Limb (tissue), 2 donors: ENCODE data around the gene TOLLIP.
A peak's percentile ranks its signal among the peaks of the same experiment; 100 is the strongest.

Experiments used
- DNase-seq, 2 donors: peaks; one replicate each; pipeline ENCODE4 v3.0.0-alpha.2; 2016; ENCODE audit errors: extremely low spot score in 2 of 2

Gene TOLLIP

DNA sequence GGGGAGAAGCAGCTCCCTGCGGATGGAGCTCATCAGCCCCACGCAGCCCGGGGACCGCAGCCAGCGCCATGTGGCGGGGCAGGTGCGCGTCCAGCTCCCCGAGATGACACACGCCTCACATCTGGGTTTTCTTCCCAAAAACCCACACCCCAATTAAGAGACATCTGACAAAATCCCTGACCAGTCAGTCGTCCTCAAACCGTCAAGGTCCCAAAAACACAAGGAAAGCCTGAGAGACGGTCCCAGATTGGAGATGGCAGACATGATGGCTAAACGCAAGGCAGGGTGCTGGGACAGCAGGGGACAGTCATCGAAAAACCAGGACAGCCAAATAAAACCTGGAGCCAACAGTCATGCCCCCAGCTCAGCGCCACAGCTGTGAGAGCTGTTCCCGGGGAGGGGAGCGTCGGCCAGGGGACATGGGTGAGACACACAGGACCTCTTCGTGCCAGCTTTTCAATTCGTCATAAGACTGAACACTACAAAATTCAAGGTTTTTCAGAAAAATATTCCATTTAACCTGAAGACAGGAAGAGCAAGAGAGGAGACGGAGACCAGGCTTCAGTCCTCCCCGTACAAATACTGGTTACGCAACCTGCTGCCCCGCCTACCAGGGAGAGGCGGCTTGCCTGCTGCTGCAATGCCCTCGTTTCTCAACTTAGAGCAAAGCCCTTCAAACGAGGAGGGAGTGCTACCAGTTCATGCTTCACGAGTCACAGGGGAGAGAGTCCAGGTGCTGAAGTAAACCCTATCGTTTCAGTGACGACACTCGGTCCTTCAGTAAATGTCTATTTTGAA lies 10.5 kb downstream of the TOLLIP start:
- DNase-seq: peak in 1 of 2 donors; percentile 30

DNA sequence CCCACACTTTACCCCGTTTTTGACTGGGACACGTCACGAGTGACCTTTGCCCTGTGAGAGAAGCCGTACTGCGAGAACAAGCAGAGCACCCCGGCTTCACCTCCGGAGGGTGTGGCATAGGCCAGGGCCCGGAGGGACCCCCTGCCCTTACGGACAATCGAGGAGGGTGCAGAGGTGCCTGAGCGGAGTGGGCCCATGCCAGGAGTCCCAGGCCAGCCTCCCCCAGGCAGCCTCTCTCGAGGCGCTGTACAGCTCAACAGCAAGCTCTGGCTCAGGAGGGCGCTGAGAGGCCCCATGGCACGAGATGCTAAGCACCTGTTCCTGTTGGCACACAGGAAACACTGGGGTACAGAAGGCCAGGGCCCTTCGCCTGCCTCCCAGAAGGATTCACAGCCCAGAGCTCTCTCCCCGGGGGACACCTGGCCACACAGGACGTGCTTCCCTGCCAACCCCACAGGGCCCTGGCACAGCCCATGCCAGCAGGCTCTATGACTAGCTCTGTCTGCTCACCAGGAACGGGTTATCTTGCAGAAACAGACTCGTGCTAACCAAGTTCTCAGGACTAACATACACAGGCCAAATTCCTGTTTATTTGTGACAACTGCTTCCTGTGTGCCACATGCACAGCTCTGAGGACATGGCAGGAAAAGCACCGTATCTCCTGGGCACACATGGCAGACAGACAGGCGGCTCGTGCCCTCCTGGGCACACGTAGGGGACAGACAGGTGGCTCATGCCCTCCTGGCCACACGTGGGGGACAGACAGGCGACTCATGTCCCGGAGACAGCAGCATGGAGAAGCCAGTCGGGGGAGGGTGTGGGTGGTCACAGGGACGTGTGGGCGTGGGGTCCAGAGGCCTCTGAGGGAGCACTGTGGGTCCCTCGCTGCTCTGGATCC lies 11.6 kb downstream of the TOLLIP start:
- DNase-seq: peak in 1 of 2 donors; percentile 21

- no peak for DNase-seq
These were observed 12.3 kb downstream of the TOLLIP start for GRCh38 chr11:1297011-1297575.

DNA sequence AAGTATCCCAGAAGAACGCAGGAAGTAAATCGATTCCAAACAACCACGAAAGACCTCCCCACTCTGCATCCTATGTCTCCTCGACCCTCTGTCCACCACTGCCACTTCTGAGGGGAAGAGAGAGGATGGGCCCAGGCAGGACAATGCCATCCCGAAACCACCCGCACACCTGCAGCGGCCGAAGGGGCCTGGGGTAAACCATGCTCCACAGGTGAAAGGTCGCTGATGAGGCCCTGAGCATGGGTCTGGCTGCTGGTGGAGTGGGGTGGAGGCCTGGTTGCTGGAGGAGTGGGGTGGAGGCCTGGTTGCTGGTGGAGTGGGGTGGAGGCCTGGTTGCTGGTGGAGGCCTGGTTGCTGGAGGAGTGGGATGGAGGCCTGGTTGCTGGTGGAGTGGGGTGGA lies 13.1 kb downstream of the TOLLIP start:
- DNase-seq: no peak

DNA sequence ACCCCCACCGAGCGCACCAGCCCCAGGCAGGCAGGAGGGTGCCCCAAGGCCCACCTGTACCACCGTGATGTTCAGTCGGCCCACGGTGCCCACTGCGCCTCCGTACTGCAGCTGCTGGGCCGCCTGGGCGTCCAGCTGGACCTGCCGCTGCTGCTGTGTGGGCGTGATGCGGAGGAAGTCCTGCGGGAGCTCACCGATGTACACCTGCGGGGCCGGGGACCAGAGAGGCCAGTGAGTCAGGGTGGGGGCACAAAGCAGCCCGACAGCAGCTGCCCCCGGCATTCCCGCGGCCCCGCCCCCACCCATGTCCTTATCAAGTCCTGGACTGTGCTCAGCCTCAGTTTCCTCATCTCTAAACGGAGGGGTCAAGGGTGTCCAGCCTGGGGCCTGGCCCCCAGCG lies 13.8 kb downstream of the TOLLIP start:
- peak in 1 of 2 donors; percentile 9 for DNase-seq

DNA sequence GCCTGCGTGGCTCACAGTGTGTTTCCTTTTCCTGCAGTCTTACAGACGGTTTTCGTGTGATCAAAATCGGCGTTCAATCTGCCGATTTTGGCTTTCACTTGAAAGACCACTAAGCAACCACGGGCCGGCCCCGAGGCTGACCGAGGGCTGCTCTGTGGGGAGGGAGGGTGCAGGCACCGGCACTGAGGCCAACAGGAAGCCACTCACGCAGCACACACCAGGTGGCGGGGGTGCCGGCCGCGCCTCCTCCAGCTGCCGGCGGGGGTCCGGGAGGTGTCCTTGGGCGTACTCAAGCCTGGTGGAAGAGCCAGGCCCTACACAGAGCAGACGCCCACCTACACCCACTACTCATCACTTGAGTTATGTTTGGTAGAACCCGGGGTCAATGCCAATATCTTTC lies 14.3 kb downstream of the TOLLIP start:
- no peak for DNase-seq

- no peak for DNase-seq
These were observed 15.8 kb downstream of the TOLLIP start for GRCh38 chr11:1293619-1294015.

GRCh38 chr11:1292644-1293618 lies 16.5 kb downstream of the TOLLIP start:
- no peak for DNase-seq

DNA sequence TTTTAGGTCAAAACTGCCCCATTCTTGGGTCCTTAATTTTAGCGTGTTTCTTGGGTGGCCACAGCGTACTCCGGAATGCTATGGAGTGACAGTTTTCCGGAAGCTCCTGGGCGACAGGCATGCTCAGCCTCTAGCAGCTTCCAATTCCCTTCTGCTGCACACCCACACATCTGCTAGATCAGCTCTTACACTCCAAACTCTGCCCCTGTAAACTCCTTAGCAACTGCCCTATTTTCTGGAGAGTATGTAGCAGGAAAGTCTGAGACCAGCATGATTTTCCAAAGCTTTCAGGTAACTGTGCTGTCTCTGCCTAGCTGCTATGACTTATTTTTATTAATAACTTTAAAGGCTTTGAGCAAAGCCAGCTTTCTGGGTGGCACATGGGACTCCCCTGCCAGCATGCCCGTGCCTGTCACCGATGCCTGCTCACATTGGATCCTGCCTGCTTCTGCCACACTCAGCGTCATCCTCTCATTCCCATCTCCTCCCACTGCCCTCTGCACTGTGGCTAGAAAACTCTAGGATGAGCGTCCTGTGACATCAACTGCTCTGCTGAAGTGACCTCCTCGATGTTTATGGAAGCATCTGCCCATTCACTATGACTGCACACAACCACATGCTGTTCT lies 17.3 kb downstream of the TOLLIP start:
- no peak for DNase-seq

DNA sequence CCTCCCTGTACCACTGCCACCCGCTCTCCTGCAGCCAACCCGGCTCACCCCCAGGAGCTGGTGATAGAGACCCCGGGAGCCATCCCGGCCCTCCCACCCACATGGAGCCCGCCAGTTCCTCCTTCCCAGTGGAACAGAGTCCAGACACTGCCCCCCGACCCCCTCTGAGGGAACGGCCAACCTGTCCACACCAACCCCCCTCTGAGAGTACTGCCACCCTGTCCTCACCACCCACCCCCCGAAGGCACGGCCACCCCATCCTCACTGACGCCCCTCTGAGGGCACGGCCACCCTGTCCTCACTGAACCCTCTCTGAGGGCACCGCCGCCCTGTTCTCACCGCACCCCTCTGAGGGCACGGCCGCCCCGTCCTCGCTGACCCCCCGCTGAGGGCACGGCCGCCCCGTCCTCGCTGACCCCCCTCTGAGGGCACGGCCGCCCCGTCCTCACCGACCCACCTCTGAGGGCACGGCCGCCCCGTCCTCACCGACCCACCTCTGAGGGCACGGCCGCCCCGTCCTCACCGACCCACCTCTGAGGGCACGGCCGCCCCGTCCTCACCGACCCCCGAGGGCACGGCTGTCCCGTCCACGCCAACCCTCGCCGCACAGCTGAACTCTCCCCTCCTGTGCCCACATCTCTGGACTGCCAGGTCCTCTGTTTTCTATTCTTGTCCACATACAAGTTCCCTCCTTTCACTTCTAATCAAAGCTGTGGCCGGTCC lies 18.0 kb downstream of the TOLLIP start:
- DNase-seq: no peak

DNA sequence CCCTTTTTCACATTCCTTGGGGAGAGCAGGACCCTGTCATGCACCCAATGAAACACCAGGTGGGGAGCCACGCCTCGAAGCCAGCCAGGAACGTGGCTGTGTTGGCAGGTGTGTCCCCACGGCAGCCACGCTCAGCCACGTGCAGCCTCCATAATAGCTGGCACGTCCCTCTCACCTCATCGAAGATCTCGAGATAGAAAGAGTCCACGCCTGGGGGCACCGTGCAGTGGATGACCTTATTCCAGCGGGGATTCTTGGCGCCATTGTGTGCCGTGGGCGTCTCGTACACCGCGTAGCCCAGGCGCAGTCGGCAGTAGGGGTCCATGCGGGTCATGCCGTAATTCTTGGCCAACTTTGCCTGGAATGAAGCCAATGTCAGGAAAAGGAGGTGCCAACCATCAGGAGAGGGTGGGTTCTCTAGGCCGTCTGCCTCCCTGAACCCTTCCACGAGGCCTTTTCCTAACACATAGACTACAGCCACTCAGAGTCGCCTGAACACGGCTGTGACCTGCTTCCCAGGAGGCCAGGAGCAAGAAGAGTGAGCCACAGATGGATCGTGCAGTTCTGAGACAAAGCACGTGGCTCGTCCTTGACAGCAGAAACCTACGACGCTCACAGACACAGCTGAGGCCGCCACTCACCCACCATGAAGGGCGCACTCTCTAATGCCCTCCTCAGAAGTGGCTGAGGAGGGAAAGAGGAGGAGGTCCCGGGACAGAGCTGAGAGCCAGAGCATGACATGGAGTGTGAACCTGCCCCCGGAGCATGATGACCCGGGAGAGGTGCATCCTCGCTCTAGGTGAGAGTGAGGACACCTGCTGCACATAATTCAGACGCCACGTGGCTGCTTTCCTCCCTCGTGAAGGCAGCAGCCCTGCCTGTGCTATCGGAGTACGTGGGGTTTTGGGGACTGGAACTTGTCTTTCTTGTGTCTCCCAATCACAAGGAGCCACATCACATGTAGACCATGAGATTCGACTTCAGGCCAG lies 19.1 kb downstream of the TOLLIP start:
- DNase-seq: no peak

- no peak for DNase-seq
These were observed 20.1 kb downstream of the TOLLIP start for GRCh38 chr11:1289211-1289935.

- no peak for DNase-seq
These were observed 20.8 kb downstream of the TOLLIP start for GRCh38 chr11:1288426-1289151.

- DNase-seq: no peak
These were observed 21.5 kb downstream of the TOLLIP start for GRCh38 chr11:1287928-1288327.

GRCh38 chr11:1285876-1286275 lies 23.6 kb downstream of the TOLLIP start:
- DNase-seq: no peak

DNA sequence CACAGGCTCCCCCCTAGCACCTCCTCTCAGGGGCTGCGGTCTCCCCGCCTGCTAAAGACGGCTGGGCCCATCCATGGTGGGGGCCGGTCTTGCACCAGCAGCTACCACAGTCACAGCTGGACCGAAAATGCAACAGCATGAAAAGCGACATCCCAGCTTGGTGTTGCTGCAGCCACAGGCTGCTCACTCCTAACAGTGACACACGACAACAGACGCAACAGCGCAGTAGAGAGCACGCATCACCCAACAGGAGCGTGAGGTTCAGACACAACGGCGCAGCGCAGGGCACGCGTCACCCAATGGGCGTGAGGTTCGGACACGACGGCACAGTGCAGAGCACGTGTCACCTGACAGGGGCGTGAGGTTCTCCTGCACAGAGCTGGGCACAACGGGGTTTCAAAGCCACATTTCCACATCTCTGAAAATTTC lies 24.1 kb downstream of the TOLLIP start:
- no peak for DNase-seq

- DNase-seq: no peak
These were observed 25.5 kb downstream of the TOLLIP start for GRCh38 chr11:1283906-1284305.
